HG02623 (cell line): ENCODE measurements around the gene TIAM2.

ENCODE experiments used
- ATAC-seq: cut with Tn5 transposase; IDR thresholded peaks from one replicate; pipeline ENCODE4 v1.9.1; 2021; ENCODE audit warnings: moderate library complexity; ENCODE audit not compliant: unreplicated experiment

TIAM2 gene

GRCh38 chr6:155023717-155024116 lies 28.6 kb downstream of the TIAM2 start:
- ATAC-seq, result no peak

- ATAC-seq, result no peak
Measured at GRCh38 chr6:155024391-155025027, 29.4 kb downstream of the TIAM2 start.

GRCh38 chr6:155026022-155026705 lies 31.0 kb downstream of the TIAM2 start:
- ATAC-seq, result no peak

GRCh38 chr6:155026706-155027045 lies 31.6 kb downstream of the TIAM2 start:
- ATAC-seq, result no peak

GRCh38 chr6:155030148-155030720 lies 35.1 kb downstream of the TIAM2 start:
- no peak for ATAC-seq

- no peak for ATAC-seq
Measured at GRCh38 chr6:155031091-155031490, 36.0 kb downstream of the TIAM2 start.

- no peak for ATAC-seq
Measured at GRCh38 chr6:155033021-155033791, 38.1 kb downstream of the TIAM2 start.

GRCh38 chr6:155036907-155037306 lies 41.8 kb downstream of the TIAM2 start:
- no peak for ATAC-seq

GRCh38 chr6:155038104-155038503 lies 43.0 kb downstream of the TIAM2 start:
- no peak for ATAC-seq

GRCh38 chr6:155038527-155038926 lies 43.4 kb downstream of the TIAM2 start:
- ATAC-seq, result no peak

GRCh38 chr6:155039618-155040017 lies 44.5 kb downstream of the TIAM2 start:
- no peak for ATAC-seq

GRCh38 chr6:155040154-155040553 lies 45.0 kb downstream of the TIAM2 start:
- ATAC-seq, result no peak

GRCh38 chr6:155040901-155041650 lies 46.0 kb downstream of the TIAM2 start:
- ATAC-seq, result no peak

- ATAC-seq, result no peak
Measured at GRCh38 chr6:155041741-155042279, 46.7 kb downstream of the TIAM2 start.

GRCh38 chr6:155042983-155043382 lies 47.9 kb downstream of the TIAM2 start:
- no peak for ATAC-seq

- ATAC-seq, result no peak
Measured at GRCh38 chr6:155045561-155046404, 50.7 kb downstream of the TIAM2 start.

GRCh38 chr6:155047523-155047922 lies 52.4 kb downstream of the TIAM2 start:
- ATAC-seq, result no peak

GRCh38 chr6:155050311-155050710 lies 55.2 kb downstream of the TIAM2 start:
- ATAC-seq, result peak; percentile 85

GRCh38 chr6:155054491-155055250 lies 59.6 kb downstream of the TIAM2 start:
- ATAC-seq, result no peak
